ENCODE measurements around the gene FCN3.

FCN3 gene

GRCh38 chr1:27336756-27337155 lies 37.9 kb downstream of the FCN3 start:
- DNase-seq, result no peak

- DNase-seq, result no peak
Measured at GRCh38 chr1:27335506-27336422, 38.9 kb downstream of the FCN3 start.

GRCh38 chr1:27333717-27334279 lies 40.8 kb downstream of the FCN3 start:
- no peak for DNase-seq

- peak; percentile 61 for DNase-seq
Measured at GRCh38 chr1:27332536-27333281, 41.9 kb downstream of the FCN3 start.

GRCh38 chr1:27331922-27332321 lies 42.7 kb downstream of the FCN3 start:
- DNase-seq, result no peak

GRCh38 chr1:27331426-27331825 lies 43.2 kb downstream of the FCN3 start:
- DNase-seq, result no peak

GRCh38 chr1:27330786-27331185 lies 43.8 kb downstream of the FCN3 start:
- DNase-seq, result no peak

GRCh38 chr1:27327964-27328363 lies 46.7 kb downstream of the FCN3 start:
- no peak for DNase-seq

GRCh38 chr1:27325286-27325685 lies 49.3 kb downstream of the FCN3 start:
- no peak for DNase-seq

- DNase-seq, result no peak
Measured at GRCh38 chr1:27322569-27323240, 51.9 kb downstream of the FCN3 start.

GRCh38 chr1:27321813-27322568 lies 52.6 kb downstream of the FCN3 start, which contains the start of gene TMEM222:
TMEM222 (plus strand) TSS chr1:27322163; CDS start chr1:27322198, 35 bp downstream.
- peak; percentile 97 for DNase-seq

Measured in stimulated activated CD4-positive, alpha-beta T cell treated with anti-CD3 and anti-CD28 coated beads, Interleukin-4, amount 100 ng/mL, for 24 hours (primary cell).